ENCODE data around the gene ATIC. TPM values are rescaled to one million over a fixed set of nuclear protein-coding genes. Genes with fewer than 3 reads are reported as not detected.

Gene ATIC
- polyA plus RNA-seq, 3 donors: 20.8 to 32.3 (median 21.6) TPM

DNA sequence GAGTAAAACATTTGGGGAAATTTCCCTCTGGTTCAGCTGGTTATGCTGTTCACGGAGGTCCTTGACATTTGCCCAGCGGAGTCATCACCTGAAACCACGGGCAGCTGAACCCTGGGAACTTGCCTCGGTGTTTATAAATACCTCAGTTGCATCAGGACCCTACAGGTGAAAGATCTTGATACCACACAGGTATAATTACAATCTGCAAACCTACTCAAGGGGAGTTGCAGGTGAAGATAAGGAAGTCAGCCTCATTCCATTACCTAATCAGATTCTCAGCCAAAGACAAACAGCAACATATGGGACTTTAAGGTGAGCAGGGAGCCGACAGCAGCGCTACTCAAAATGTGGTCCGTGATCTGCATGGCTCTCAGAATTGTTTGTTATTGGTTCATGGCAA lies 37.0 kb upstream of the ATIC start:
- peaks cover 3 to 6% (median 5%) of the 10 kb centered on the region in 3 donors for H3K27me3 Mint-ChIP-seq (ENCODE audit: low read depth in 3 of 3)
- Histone ChIP-seq H3K36me3 (replicated peaks in 1 of 2; ENCODE audit: control insufficient read depth in 1 of 2, insufficient read depth in 2 of 2, low read length in 2 of 2) (no peaks in the 10 kb centered on the region), H3K27ac (ENCODE audit: low read depth in 1 of 2, low read length in 2 of 2) (no peak overlapping the region), H2AFZ (ENCODE audit: insufficient read depth, low read depth, low read length, poor library complexity, severe bottlenecking) (no peak overlapping the region), H3K27me3 (ENCODE audit: control insufficient read depth in 2 of 2, insufficient read depth in 2 of 2, low read length in 2 of 2) (no peaks in the 10 kb centered on the region), H3K9ac (ENCODE audit: insufficient read depth, low read length, poor library complexity, severe bottlenecking) (no peak overlapping the region), H3K79me2 (ENCODE audit: insufficient read depth, low read length) (no peaks in the 10 kb centered on the region), H3K4me1 (ENCODE audit: control insufficient read depth in 1 of 2, insufficient read depth in 2 of 2, low read length in 2 of 2) (no peaks in the 10 kb centered on the region), H3K4me3 (replicated peaks in 1 of 3; ENCODE audit: low read depth in 2 of 3, low read length in 3 of 3) (no peak overlapping the region), H3K9me3 (replicated peaks in 1 of 2; ENCODE audit: control insufficient read depth in 1 of 2, insufficient read depth in 1 of 2, low read length in 2 of 2) (no peaks in the 10 kb centered on the region), H3K4me2 (replicated peaks; ENCODE audit: extremely low read depth, low read length, poor library complexity, severe bottlenecking) (no peak overlapping the region), H4K20me1 (ENCODE audit: insufficient read depth, low read length) (no peaks in the 10 kb centered on the region)
- no peaks in the 10 kb centered on the region for H3K36me3 Mint-ChIP-seq
- no peak overlapping the region for H3K27ac Mint-ChIP-seq
- peaks cover 0 to 10% (median 2%) of the 10 kb centered on the region in 7 donors for H3K9me3 Mint-ChIP-seq
- H3K4me1 Mint-ChIP-seq: peaks cover 2% of the 10 kb centered on the region
- TF ChIP-seq, protein P1, sequence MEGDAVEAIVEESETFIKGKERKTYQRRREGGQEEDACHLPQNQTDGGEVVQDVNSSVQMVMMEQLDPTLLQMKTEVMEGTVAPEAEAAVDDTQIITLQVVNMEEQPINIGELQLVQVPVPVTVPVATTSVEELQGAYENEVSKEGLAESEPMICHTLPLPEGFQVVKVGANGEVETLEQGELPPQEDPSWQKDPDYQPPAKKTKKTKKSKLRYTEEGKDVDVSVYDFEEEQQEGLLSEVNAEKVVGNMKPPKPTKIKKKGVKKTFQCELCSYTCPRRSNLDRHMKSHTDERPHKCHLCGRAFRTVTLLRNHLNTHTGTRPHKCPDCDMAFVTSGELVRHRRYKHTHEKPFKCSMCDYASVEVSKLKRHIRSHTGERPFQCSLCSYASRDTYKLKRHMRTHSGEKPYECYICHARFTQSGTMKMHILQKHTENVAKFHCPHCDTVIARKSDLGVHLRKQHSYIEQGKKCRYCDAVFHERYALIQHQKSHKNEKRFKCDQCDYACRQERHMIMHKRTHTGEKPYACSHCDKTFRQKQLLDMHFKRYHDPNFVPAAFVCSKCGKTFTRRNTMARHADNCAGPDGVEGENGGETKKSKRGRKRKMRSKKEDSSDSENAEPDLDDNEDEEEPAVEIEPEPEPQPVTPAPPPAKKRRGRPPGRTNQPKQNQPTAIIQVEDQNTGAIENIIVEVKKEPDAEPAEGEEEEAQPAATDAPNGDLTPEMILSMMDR (IDR thresholded peaks at IDR 0.05): no peak
- H3K4me3 Mint-ChIP-seq: no peak overlapping the region
- DNase-seq: no peak
- WGBS (ENCODE audit: insufficient coverage): 87% methylated on average over 3 of the region's 7 CpGs
- intact Hi-C loops (cut with micrococcal nuclease): no loop called here

DNA sequence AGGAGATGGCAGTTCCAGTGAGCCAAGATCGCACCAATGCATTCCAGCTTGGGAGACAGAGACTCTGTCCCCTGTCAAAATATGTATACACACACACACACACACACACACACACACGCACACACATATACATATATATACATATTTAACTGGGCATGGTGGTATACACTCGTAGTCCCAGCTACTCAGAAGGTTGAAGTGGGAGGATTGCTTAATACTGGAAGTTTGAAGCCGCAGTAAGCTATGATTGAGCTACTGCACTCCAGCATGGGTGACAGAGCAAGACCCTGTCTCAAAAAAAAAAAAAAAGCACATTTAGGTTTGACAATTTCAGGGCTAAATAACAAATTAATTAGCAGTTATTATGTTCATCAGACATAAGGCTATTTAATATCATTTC lies 36.0 kb upstream of the ATIC start:
- WGBS (ENCODE audit: insufficient coverage): 86% methylated on average over 1 of the region's 4 CpGs
- Histone ChIP-seq H2AFZ (ENCODE audit: insufficient read depth, low read depth, low read length, poor library complexity, severe bottlenecking) (no peak overlapping the region), H3K4me1 (ENCODE audit: control insufficient read depth in 1 of 2, insufficient read depth in 2 of 2, low read length in 2 of 2) (no peaks in the 10 kb centered on the region), H3K27ac (ENCODE audit: low read depth in 1 of 2, low read length in 2 of 2) (no peak overlapping the region), H3K9me3 (replicated peaks in 1 of 2; ENCODE audit: control insufficient read depth in 1 of 2, insufficient read depth in 1 of 2, low read length in 2 of 2) (no peaks in the 10 kb centered on the region), H3K27me3 (ENCODE audit: control insufficient read depth in 2 of 2, insufficient read depth in 2 of 2, low read length in 2 of 2) (no peaks in the 10 kb centered on the region), H4K20me1 (ENCODE audit: insufficient read depth, low read length) (no peaks in the 10 kb centered on the region), H3K9ac (ENCODE audit: insufficient read depth, low read length, poor library complexity, severe bottlenecking) (no peak overlapping the region), H3K4me3 (replicated peaks in 1 of 3; ENCODE audit: low read depth in 2 of 3, low read length in 3 of 3) (no peak overlapping the region), H3K4me2 (replicated peaks; ENCODE audit: extremely low read depth, low read length, poor library complexity, severe bottlenecking) (no peak overlapping the region), H3K79me2 (ENCODE audit: insufficient read depth, low read length) (no peaks in the 10 kb centered on the region), H3K36me3 (replicated peaks in 1 of 2; ENCODE audit: control insufficient read depth in 1 of 2, insufficient read depth in 2 of 2, low read length in 2 of 2) (no peaks in the 10 kb centered on the region)
- intact Hi-C loops (cut with micrococcal nuclease): no loop called here
- no peak overlapping the region for H3K4me3 Mint-ChIP-seq
- no peaks in the 10 kb centered on the region for H3K36me3 Mint-ChIP-seq
- H3K4me1 Mint-ChIP-seq: no peaks in the 10 kb centered on the region
- H3K27ac Mint-ChIP-seq: no peak overlapping the region
- TF ChIP-seq, protein P1 (IDR thresholded peaks at IDR 0.05): no peak
- peaks cover 0 to 10% (median 2%) of the 10 kb centered on the region in 7 donors for H3K9me3 Mint-ChIP-seq
- no peak for DNase-seq
- peaks cover 3 to 6% (median 5%) of the 10 kb centered on the region in 3 donors for H3K27me3 Mint-ChIP-seq (ENCODE audit: low read depth in 3 of 3)
